HG03097 (cell line): ENCODE data around the gene KIF2C.
"Not testable (repeated sequence)": the region's sequence is repeated elsewhere in the genome, so short reads cannot be mapped to it uniquely, and the experiment has no call there.

Experiments
- ATAC-seq: cut with Tn5 transposase; IDR thresholded peaks from one replicate; pipeline ENCODE4 v1.9.1; 2021; ENCODE audit not compliant: unreplicated experiment, low FRiP score

The KIF2C gene

GRCh38 chr1:44739307-44740178 is at the start of gene KIF2C:
Gene KIF2C (plus strand): TSS chr1:44739837. CDS start chr1:44739933, 96 bp downstream.
- peak; percentile 87 for ATAC-seq

- no peak for ATAC-seq
Measured at GRCh38 chr1:44693159-44693558, 46.5 kb upstream of the KIF2C start.

- no peak for ATAC-seq
Measured at GRCh38 chr1:44693900-44694299, 45.7 kb upstream of the KIF2C start.

GRCh38 chr1:44694863-44695478 is 44.7 kb upstream of the KIF2C start:
- no peak for ATAC-seq

- ATAC-seq, result no peak
Measured at GRCh38 chr1:44695671-44696070, 44.0 kb upstream of the KIF2C start.

- no peak for ATAC-seq
Measured at GRCh38 chr1:44696101-44696500, 43.5 kb upstream of the KIF2C start.

- no peak for ATAC-seq
Measured at GRCh38 chr1:44696789-44697345, 42.8 kb upstream of the KIF2C start.

- ATAC-seq, result no peak
Measured at GRCh38 chr1:44698138-44698537, 41.5 kb upstream of the KIF2C start.

GRCh38 chr1:44699375-44699774 is 40.3 kb upstream of the KIF2C start:
- not testable (repeated sequence) for ATAC-seq

- ATAC-seq, result no peak
Measured at GRCh38 chr1:44700573-44700972, 39.1 kb upstream of the KIF2C start.

- no peak for ATAC-seq
Measured at GRCh38 chr1:44701141-44701573, 38.5 kb upstream of the KIF2C start.

- ATAC-seq, result no peak
Measured at GRCh38 chr1:44705470-44705869, 34.2 kb upstream of the KIF2C start.

- ATAC-seq, result no peak
Measured at GRCh38 chr1:44705938-44706337, 33.7 kb upstream of the KIF2C start.

GRCh38 chr1:44707112-44707881 is 32.3 kb upstream of the KIF2C start:
- ATAC-seq, result no peak

GRCh38 chr1:44707959-44708831 is 31.4 kb upstream of the KIF2C start:
- ATAC-seq, result no peak

GRCh38 chr1:44713321-44713781 is 26.3 kb upstream of the KIF2C start:
- no peak for ATAC-seq

- ATAC-seq, result no peak
Measured at GRCh38 chr1:44714532-44714931, 25.1 kb upstream of the KIF2C start.

- ATAC-seq, result no peak
Measured at GRCh38 chr1:44714944-44715571, 24.6 kb upstream of the KIF2C start.

- ATAC-seq, result no peak
Measured at GRCh38 chr1:44717156-44717555, 22.5 kb upstream of the KIF2C start.
